ENCODE measurements around the gene CRP. TPM values are rescaled to one million over a fixed set of nuclear protein-coding genes. Genes with fewer than 3 reads are reported as not detected.
A peak's percentile ranks its signal among the peaks of the same experiment; 100 is the strongest.
"Not testable (repeated sequence)": the region's sequence is repeated elsewhere in the genome, so short reads cannot be mapped to it uniquely, and the experiment has no call there.

CRP gene, protein sequence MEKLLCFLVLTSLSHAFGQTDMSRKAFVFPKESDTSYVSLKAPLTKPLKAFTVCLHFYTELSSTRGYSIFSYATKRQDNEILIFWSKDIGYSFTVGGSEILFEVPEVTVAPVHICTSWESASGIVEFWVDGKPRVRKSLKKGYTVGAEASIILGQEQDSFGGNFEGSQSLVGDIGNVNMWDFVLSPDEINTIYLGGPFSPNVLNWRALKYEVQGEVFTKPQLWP
- total RNA-seq: 1.1 TPM

DNA sequence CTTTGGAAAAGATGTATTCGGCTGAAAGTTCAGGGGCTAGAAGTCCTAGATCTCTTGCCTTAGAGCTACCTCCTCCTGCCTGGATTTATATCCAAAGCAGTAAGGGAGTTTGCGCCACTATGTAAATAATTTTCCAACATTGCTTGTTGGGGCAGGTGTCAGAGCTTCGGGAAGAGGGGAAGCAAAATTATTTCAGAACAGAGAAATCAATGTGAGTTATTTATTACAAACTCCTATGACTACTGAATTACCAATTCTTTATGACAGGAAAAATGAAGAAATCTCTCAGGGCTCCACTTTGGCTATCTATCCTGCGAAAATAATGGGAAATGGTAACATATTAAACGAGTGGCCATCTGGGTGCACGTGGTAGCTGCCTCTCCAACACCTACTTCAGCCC lies at the start of gene CRP:
CRP (minus strand) TSS at position 61 of the 400 bp plus-strand sequence. CDS start 104 bp downstream, outside the sequence.
- no peak for DNase-seq (ENCODE audit: low spot score)

DNA sequence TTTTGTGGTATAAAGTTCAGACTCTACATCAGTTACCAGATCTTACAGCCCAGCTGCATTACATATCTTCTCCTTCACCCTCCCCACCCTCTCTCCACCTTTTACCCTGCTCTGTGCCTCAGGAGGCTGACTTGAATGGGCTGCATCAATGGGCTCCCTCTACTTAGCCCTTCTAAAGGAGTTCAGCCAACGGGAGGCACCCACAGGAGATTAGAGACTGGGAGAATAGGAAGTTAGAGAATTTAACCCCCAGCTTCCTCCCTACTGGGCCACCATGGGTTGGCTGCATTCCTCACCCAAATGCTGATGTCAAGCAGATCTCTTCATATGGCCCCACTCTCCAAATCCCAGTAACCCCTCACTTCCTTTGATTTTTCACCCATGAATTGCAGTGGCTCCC lies 49.3 kb upstream of the CRP start:
- DNase-seq (ENCODE audit: low spot score): no peak

DNA sequence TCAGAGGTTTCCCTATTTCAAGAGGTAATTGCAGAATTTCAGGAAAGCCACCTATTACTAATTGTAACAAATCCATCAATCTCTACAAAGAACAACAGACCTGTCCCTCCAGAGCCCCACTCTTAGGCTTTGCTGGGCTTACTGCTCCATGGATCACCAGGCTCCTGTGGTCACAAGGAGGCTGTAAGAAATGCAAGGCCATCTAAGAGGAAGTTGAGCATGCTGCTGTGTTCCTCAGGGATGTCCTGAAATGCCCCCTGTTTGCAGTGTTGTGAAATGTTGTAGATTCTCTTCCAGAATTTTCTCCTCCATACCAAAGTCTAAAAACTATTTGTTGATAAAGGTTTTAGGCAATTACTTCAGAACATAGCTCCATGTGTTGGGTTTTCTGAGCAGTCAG lies 42.0 kb upstream of the CRP start:
- no peak for DNase-seq (ENCODE audit: low spot score)

DNA sequence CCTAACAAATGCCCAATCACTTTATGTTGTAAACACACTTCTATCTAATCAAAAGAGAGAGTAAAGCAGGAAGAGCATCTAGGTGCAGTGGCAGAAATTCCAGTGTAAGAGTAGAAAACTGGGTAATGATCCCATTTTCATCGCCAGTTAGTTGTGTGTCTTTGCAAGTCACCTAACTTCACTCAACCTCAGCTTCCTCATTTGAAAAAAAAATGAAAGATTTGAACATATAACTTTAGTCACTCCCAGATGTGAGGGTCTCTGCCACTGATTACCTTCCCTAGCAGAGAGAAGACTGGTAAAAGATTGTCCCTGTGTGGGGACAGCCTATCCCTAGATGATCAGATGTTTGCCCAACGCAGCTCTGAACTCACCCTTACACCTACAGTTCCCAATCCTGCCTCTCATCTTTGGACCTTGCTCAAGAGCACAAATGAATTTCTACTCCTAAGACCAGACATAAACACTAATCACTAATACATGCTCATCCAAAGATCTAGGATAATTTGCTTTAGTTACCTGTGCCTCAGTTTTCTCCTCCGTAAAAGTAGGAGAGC lies 41.1 kb upstream of the CRP start:
- DNase-seq (ENCODE audit: low spot score): no peak

DNA sequence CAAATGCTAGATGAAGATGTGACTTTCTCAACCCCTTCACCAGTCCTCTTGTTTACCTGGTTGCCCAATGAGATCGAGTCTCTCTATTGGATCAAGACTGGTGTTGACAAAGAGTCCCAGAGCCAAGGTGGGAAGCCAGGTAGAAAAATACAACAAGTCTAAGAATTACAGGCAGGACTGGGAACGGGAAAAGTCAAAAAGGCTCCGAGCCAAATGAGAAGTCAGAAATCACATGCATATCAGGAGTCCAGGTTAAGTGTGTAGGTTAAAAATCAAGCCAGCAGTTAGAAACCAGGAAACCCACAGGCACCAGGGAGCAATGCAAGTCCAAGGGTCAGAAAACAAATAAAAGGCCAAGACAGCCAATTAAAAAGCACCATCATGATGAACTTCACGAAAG lies 39.0 kb upstream of the CRP start:
- DNase-seq (ENCODE audit: low spot score): no peak

DNA sequence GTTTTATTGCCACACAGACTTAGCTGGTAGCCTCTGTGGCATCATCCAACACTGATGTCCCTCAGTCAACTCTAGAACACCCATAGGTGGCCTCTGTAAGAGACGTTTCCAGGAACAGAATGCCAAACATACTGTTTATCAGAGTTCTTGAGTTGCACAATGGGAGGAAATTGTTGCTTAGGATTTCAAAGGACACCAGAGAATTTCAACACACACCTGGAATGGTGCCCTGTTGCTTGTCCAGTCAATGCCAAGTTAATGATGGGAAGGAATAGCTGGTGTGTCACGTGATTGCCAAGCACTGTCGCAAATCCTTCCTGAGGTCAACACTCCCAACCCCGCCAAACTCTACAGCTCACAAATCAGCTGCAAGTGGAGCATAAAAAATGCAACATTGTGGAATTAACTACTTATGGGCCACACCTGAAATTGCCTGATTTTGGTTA lies 37.8 kb upstream of the CRP start:
- DNase-seq (ENCODE audit: low spot score): peak; percentile 72

DNA sequence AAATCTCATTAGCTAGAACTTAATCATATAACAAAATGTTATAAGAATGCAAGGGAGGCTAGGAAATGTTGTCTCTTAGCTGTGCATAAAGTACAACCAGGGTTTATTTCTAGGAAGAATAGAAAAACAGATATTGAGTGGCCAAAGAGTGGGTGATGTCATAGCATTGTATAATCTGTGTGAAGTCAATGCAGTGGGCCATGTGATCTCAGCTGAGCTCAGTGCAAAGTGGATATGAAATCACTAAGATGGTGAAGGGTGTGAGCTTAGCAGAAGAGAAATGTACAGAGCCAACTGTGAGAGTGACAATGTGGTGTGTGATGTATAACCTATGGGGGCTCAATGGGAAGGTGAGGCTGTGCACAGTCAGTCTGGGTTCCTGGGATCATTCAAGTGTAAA lies 36.6 kb upstream of the CRP start:
- DNase-seq (ENCODE audit: low spot score): no peak

DNA sequence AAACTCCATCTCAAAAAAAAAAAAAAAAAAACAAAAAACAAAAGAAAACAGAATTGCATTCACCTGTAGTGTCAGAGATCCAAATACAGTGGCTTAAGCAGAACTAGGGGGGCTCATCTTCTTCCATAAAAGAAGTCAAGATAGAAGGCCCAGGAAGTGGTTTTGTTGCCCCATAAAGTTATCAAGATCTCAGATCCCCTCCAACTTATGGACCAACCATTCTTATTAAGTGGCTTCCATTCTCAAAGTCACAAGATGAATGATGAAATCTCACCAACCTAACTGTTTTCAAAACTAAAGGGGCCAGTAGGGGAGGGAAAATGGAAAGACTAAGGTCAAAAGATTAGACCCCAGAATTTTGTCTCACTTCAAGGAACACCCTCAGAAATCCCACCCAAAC lies 36.2 kb upstream of the CRP start:
- no peak for DNase-seq (ENCODE audit: low spot score)

DNA sequence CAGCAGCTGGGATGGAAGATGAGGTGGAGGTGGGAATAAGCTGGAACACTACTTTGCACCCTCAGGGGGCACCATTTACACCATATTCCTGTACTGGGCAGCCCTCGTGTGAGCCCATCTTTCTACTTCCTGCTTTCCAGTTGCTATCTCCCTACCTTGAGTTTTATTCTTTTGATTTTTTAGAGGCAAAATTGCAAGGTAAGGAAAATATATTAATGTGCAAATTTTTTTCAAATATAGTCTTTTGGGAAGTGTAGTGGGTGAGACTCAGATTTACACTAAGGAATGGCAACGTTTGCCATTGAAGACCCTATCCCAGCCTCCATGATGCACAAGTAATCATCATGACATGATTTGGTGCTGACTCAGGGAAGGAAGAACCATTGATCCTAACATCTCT lies 35.2 kb upstream of the CRP start:
- DNase-seq (ENCODE audit: low spot score): no peak

DNA sequence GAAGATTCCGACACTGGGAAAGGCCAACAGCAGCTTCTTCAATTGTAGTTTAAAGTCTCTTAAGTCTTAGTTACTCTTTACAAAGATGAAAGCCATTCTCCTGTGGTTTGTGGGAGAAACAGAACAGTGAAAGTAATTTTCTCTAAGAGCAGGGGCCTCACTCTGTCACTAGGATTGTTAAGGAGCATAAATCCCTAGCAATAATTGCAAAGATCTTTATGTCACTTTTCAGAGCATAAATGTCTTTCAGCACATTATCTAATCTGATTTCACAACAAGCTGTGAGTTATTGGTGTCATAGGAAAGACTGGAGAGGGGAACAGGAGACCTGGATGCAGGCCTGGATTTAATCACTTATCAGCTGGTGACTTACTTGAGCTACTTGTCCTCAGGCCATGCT lies 34.0 kb upstream of the CRP start:
- no peak for DNase-seq (ENCODE audit: low spot score)

DNA sequence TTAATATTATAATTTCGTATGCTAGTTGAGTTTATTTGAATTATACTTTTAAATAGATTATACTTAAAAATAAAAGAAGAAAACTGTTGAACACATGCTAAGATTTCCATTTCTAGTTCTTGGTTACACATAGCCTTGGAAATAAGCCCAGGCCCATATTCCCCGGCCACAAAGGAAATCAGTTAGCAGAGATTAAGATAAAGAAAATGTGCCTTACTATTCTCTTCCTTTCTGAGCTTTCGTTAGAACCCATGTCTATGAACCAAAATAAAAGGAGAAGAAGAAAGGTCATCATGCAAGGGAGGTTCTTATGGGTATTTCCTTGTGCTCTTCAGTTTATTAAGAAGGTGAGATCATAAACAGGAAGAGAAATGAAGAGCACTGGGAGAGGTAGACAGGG lies 32.3 kb upstream of the CRP start:
- DNase-seq (ENCODE audit: low spot score): no peak

DNA sequence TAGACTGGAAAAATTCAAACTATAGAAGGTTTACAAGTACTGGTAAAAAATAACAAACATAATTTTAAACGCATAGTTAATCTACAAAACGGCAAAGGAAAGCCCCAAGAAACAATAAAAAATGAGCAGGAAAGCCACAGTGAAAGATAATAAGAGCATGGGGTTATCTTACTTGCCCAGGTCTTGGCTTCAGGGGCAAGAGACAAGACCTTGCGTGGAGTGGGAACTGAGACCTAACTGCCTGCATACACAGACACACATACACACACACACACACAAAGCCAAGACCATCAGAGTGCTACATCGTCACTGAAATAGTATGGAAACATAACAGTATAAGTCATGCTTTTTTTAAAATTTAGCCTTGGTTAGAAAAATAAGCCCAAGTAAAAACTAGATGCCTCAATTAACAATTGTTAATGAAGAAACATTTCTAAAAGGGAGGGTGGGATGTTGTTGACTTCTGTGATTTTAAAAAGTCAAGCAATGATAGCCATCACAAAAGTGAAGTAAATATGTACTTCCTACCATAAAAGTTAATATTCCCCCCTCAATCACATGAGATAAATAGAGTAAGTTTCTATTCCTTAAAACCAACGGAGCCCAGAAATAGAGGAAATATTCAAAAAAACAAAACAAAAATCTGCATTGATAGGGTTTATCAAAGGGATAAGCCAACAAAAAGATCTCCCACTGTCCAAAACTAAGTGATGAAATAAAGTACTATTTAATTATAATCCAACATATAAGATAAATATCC lies 29.4 kb upstream of the CRP start:
- no peak for DNase-seq (ENCODE audit: low spot score)

DNA sequence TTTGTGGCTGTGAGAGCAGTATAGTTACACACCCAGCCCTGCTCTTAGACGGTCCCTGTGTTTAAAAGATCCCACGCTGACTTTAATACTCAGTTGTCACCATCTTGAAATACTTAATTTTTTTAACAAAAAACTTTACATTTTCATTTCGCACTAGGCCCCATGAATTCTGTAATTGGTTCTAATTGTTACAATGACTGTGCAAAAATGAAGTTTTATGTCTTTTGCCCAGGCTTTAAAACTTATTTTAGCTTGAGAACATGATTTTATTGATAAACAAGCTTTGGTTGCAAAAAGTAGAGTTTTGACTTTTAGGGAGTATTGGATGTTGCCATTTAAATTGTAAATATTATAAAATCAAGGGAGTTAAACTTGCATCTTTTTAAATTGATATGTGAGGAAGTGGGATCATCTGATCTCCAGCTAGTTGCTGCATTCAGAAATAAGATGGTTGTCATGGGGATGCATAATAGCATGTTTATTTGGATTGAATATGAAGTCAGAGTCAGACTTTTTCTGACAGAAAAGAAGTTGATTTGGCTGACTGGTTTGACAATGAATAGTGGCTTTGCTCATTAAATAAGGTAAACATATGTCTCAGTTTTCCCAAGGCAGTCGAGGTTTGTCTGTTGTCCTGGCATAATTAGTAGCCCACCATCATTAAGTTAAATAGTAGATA lies 23.0 kb upstream of the CRP start:
- no peak for DNase-seq (ENCODE audit: low spot score)

DNA sequence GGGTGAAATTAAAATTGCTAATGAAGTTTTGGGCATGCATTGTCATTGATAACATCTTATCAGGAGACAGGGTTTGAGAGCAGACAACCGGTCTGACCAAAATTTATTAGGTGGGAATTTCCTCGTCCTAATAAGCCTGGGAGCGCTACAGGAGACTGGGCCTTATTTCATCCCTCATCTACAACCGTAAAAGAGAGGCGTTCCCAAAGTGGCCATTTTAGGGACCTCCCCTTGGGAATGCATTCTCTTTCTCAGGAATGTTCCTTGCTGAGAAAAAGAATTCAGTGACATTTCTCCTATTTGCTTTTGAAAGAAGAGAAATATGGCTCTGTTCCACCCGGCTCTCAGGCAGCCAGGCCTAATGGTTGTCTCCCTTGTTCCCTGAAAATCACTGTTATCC lies 8.8 kb upstream of the CRP start:
- DNase-seq (ENCODE audit: low spot score): not testable (repeated sequence)

DNA sequence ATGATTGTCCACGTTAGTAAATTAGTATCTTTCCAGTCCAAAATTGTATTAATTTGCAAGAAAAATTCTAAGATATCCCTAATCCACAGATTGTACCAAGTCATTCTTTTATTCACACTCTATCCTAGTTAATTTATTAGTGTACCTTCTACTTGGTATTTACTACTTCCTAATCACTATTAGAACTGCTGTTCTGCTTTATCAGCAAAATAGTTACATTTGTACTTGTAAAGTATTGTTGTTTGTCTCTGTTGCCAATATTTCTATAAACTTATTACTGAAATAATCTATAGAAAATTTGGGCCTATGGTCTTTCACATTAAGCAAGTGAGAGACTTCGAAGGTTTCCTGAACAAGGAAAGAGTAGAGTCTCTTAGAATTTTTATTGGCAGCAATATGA lies 5.6 kb upstream of the CRP start:
- no peak for DNase-seq (ENCODE audit: low spot score)

DNA sequence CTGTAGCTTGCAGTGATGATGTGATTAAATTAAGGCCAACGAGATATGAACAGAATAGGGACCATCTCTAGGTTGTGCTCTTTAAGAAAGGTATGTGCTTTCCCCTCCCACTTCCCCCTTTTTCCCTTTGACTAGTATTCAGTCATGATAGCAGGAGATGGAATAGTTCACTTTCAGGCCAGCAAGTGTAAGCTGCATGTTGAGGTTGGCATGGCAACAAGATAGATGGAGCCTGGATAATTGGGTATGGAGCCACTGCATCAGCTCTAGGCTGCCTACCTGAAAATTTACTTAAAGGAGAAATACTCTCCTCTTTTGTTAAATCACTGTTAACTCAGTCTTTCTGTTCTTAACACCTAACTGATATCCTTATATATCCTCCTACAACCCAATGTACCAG lies 1.5 kb upstream of the CRP start:
- DNase-seq (ENCODE audit: low spot score): no peak

DNA sequence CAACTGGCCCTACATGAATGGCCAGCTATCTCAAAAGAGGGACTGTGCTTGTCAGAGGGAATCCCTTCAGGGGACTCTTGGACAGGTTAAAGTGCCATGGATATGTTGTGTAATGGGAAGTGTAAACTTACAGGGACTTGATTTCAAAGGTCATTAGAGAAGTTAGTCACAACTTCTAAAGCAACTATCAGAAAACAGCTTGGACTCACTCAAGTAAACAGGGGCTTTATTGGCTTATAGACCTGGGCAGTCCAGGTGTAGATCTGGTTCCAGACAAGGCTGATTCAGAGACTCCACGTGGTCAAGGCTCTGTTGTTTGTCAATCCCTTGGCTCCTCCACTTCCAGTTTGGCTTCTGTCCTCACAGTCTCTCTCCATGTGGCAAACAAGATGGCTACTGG lies 2.3 kb downstream of the CRP start:
- no peak for DNase-seq (ENCODE audit: low spot score)

DNA sequence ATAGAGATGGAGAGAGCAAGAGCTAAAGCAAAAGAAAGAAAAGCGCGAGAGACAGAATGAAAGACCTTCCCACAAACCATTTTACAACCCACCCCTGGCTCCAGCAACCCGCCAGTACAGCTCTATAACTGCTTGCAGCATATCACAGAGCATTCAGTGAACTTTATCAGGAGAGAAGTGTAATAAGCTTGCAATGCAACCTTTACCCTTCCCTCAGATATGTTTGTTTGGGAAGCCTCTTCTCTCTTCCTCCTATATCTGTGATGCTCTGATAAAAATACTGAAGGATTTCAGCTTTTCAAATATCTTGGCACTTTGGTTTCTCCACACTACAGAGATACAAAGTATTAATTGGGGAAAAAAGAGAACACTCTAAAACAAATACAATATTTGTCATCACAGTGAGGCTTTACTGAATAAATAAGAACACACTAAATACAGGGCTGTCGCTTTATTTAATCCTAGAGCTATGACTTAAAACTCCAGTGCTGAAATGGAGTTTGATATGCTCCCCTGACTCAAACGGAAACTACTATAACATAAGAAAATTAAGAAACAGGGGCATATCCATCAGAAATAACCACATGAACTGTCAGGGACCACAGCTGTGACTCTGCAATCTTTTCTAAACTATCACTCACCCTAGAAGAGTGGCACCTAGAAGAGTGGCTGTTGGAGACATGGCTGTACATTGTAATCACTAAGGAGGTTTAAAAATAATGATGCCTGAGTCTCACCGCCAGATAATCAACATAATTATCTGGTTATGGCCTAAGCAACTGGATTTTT lies 6.7 kb downstream of the CRP start:
- no peak for DNase-seq (ENCODE audit: low spot score)

DNA sequence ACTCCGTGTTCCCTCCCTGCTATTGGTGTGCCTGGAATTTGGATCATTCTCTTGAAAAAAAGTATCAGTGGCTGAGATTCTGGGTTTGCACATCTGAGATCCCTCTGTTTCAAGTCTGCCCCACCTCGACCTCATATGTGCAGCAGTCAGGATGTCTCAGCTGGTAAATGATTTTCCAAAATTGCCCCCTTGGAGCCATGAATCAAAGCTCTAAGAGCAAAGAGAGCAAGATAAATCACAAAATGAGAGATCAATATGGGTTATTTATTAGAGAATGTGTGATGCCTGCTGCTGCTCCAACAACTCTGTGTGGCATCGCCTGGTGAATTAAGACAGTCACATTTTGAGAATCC lies 8.5 kb downstream of the CRP start:
- no peak for DNase-seq (ENCODE audit: low spot score)

DNA sequence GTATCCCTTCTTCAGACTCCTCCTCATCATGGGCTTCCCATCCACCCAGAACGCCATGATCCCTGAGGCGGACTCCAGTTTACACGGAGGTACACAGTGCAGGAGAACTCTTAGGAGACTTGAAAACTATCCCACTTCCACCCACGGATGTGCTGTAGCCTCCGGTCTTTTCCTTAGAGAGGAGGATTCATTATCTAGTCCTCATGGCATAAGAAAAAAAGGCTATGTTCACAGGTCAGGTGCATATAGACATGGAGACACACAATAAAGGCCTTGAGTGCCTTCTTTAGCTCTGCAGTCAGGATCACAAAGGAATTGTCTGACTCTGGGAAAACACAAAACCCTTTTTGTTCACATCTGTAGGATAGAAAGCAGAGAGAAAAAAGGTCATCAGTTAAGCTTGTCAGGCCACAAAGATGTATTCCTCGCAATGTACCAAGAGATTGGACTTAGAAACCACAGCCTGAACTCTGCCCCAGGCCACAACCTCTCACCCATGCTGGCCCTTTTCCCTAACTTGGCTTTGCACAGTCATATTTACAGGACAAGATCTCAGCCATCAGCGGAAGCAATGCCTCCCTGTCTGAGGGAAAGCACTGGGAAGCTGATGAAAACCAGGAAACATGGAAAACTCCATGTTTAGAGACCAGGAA lies 9.0 kb downstream of the CRP start:
- no peak for DNase-seq (ENCODE audit: low spot score)

DNA sequence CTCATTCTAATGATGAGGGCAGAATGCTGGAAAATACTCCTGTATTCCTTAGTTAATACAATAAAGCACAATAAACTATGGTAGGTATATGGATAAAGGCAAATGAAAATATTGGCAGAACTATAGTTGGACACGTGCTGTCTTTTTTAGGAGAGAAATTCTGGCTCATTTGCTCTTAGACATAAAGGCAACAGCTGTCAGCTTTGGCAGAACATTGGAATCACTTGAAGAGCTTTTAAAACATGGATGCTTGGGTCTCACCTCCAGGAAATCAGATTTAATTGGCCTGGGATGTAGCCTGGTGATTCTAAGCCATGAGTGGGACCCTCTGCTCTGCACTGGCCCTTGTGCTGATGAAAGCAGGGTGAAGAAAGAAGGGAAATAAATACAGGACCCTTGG lies 9.9 kb downstream of the CRP start:
- no peak for DNase-seq (ENCODE audit: low spot score)

DNA sequence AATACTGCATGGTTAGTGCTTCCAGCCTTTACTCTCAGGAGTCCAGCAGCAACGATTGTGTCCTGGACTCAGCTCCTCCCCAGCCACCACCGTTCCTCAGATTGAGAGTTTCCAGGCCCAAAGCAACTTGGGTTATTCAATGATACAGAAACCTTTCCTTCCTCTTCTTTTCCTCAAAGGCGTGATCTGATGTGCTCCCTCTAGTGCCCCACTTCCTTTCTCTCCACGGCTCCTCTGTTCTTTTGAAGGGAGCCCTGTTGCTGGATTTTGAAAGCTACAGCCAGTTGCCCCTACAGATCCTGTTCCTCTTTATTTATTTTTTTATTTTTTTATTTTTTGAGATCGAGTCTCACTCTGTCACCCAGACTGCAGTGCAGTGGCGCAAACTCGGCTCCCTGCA lies 14.1 kb downstream of the CRP start:
- no peak for DNase-seq (ENCODE audit: low spot score)

All from ureter (tissue), 1 donor.